Adipose tissue (tissue), 3 donors: Measurements from ENCODE around the gene PRKAG2. TPM values are rescaled to one million over a fixed set of nuclear protein-coding genes. Genes with fewer than 3 reads are reported as not detected.
"Not testable (repeated sequence)": the region's sequence is repeated elsewhere in the genome, so short reads cannot be mapped to it uniquely, and the experiment has no call there.

Experiments
- H3K27ac ChIP-seq: one replicate; pipeline ENCODE4 v1.5.1; 2013; ENCODE audit warnings: low read depth, low read length
- WGBS, 3 donors: extraction: QIAGEN DNeasy Blood & Tissue Kit; methylation state at CpG; one replicate each; pipeline ENCODE4 v1.1.7; 2013; 5-methylcytosine and 5-hydroxymethylcytosine counted together
- polyA plus RNA-seq, 3 donors: library from polyadenylated mRNA; stranded (reverse); fragments of 200-250 nt; gene quantifications; one replicate each; pipeline ENCODE4 v1.2.3, GENCODE V29; 2013
- donor health status: healthy with polysubstance abuse.
- donor health status: Bipolar disorder and iron deficiency.
- donor health status: healthy.

The PRKAG2 gene
- polyA plus RNA-seq, 3 donors = 8.1 to 23.1 (median 22.2) TPM

- H3K27ac ChIP-seq = no peak overlapping the region
- 70 to 87% (median 74%) methylated on average over 14 of the region's 14 CpGs for WGBS, 3 donors
These were observed 290.2 kb downstream of the PRKAG2 start for GRCh38 chr7:151586531-151587260.

- WGBS, 3 donors = 81 to 88% (median 83%) methylated on average over 18 of the region's 18 CpGs
- no peak overlapping the region for H3K27ac ChIP-seq
These were observed 291.0 kb downstream of the PRKAG2 start for GRCh38 chr7:151585744-151586393.

- H3K27ac ChIP-seq = no peak overlapping the region
- WGBS, 3 donors = 88 to 95% (median 94%) methylated on average over 8 of the region's 8 CpGs
These were observed 295.2 kb downstream of the PRKAG2 start for GRCh38 chr7:151581741-151582140.

- 94 to 96% (median 94%) methylated on average over 2 of the region's 2 CpGs for WGBS, 3 donors
- H3K27ac ChIP-seq = no peak overlapping the region
These were observed 297.3 kb downstream of the PRKAG2 start for GRCh38 chr7:151579644-151580043.

GRCh38 chr7:151575410-151575809, 301.5 kb downstream of the PRKAG2 start:
- H3K27ac ChIP-seq = no peak overlapping the region
- 90 to 94% (median 92%) methylated on average over 7 of the region's 7 CpGs for WGBS, 3 donors

GRCh38 chr7:151573046-151573445, 303.9 kb downstream of the PRKAG2 start:
- WGBS, 3 donors = 89 to 98% (median 94%) methylated on average over 3 of the region's 3 CpGs
- not testable (repeated sequence) for H3K27ac ChIP-seq

GRCh38 chr7:151572136-151572535, 304.8 kb downstream of the PRKAG2 start:
- no peak overlapping the region for H3K27ac ChIP-seq
- 91 to 97% (median 96%) methylated on average over 2 of the region's 2 CpGs for WGBS, 3 donors

- H3K27ac ChIP-seq = no peak overlapping the region
These were observed 305.4 kb downstream of the PRKAG2 start for GRCh38 chr7:151571471-151571870.

GRCh38 chr7:151570366-151570915, 306.5 kb downstream of the PRKAG2 start:
- H3K27ac ChIP-seq = no peak overlapping the region

More at GRCh38 chr7:151571471-151571870, 305.4 kb downstream of the PRKAG2 start:
- 86 to 94% (median 90%) methylated on average over 5 of the region's 5 CpGs for WGBS, 3 donors

GRCh38 chr7:151568956-151569940, 307.7 kb downstream of the PRKAG2 start:
- H3K27ac ChIP-seq = no peak overlapping the region
- WGBS, 3 donors = 92 to 95% (median 92%) methylated on average over 20 of the region's 20 CpGs

GRCh38 chr7:151566897-151567320, 310.0 kb downstream of the PRKAG2 start:
- no peak overlapping the region for H3K27ac ChIP-seq
- 55 to 75% (median 58%) methylated on average over 8 of the region's 8 CpGs for WGBS, 3 donors

- 89 to 95% (median 94%) methylated on average over 9 of the region's 9 CpGs for WGBS, 3 donors
- no peak overlapping the region for H3K27ac ChIP-seq
These were observed 311.4 kb downstream of the PRKAG2 start for GRCh38 chr7:151565541-151565940.

GRCh38 chr7:151560243-151560642, 316.7 kb downstream of the PRKAG2 start:
- WGBS, 3 donors = 93 to 95% (median 95%) methylated on average over 9 of the region's 9 CpGs
- H3K27ac ChIP-seq = no peak overlapping the region

GRCh38 chr7:151559557-151560183, 317.2 kb downstream of the PRKAG2 start:
- H3K27ac ChIP-seq = no peak overlapping the region
- 74 to 91% (median 89%) methylated on average over 5 of the region's 5 CpGs for WGBS, 3 donors

- WGBS, 3 donors = 79 to 84% (median 81%) methylated on average over 6 of the region's 6 CpGs
- no peak overlapping the region for H3K27ac ChIP-seq
These were observed 318.3 kb downstream of the PRKAG2 start for GRCh38 chr7:151558575-151558974.

- H3K27ac ChIP-seq = no peak overlapping the region
- WGBS, 3 donors = 96 to 97% (median 97%) methylated on average over 12 of the region's 12 CpGs
These were observed 320.3 kb downstream of the PRKAG2 start for GRCh38 chr7:151556592-151556991.

GRCh38 chr7:151553356-151553755, 323.6 kb downstream of the PRKAG2 start:
- H3K27ac ChIP-seq = no peak overlapping the region
- 71 to 84% (median 76%) methylated on average over 15 of the region's 15 CpGs for WGBS, 3 donors
